GM12878 (cell line): Measurements from ENCODE around the gene PKN2. TPM values are rescaled to one million over a fixed set of nuclear protein-coding genes. Genes with fewer than 3 reads are reported as not detected.

Experiments used
- ATAC-seq: fragments of 200-7000 bp; cut with Tn5 transposase; 3 replicates; pipeline ENCODE4 v1.9.1; 2020; ENCODE audit warnings: mild to moderate bottlenecking, moderate library complexity
- BruUV-seq: library from RNA; stranded (reverse); fragments of 400-500 nt; replicated peaks from 2 replicates; lab custom pipeline; 2021; lab: Mats Ljungman, UMichigan
- CTCF ChIA-PET: fragments of 300-600 bp; sonication (Branson Sonifier 250); formaldehyde crosslinking; extraction: SDS; loops from one replicate; lab custom pipeline; 2021; ENCODE audit warnings: inconsistent platforms; lab: Yijun Ruan, JAX
- POLR2A ChIA-PET: fragments of 350-600 bp; formaldehyde crosslinking; extraction: SDS; loops from one replicate; lab custom pipeline; 2021; ENCODE audit warnings: inconsistent platforms; lab: Charles Lee
- RAD21 ChIA-PET: fragments of 300-600 bp; sonication (Branson Sonifier 250); formaldehyde crosslinking; loops from one replicate; lab custom pipeline; 2023; ENCODE audit warnings: antibody characterized with exemption; ENCODE audit not compliant: unreplicated experiment; lab: Charles Lee
- SMC1A ChIA-PET: fragments of 300-600 bp; sonication (Branson Sonifier 250); formaldehyde crosslinking; loops from one replicate; lab custom pipeline; 2023; ENCODE audit not compliant: unreplicated experiment, uncharacterized antibody; lab: Charles Lee
- DNase-seq: peaks from one replicate; pipeline ENCODE4 v3.0.0-alpha.2; 2011; ENCODE audit warnings: low read depth, low spot score
- FAIRE-seq: peaks from 3 replicates; lab custom pipeline; 2011; peaks lifted over from hg19 to GRCh38; lab: Jason Lieb, UNC
- H2AFZ ChIP-seq: 2 replicates; pipeline ENCODE4 v1.6.0; 2011; ENCODE audit warnings: low read depth, low read length, control low read depth; ENCODE audit not compliant: control insufficient read depth
- H3K27ac ChIP-seq: 2 replicates; pipeline ENCODE4 v1.5.1; 2011; ENCODE audit warnings: control low read depth; ENCODE audit not compliant: control insufficient read depth, insufficient read depth
- H3K27me3 ChIP-seq, 2 experiments: replicated peaks in 1 of 2; 2 replicates each; pipeline versions ENCODE4 v1.6.0 to v1.6.1; 2011; ENCODE audit warnings: low read length in 1 of 2; ENCODE audit not compliant: control insufficient read depth in 2 of 2, insufficient read depth in 2 of 2
- H3K36me3 ChIP-seq, 2 experiments: 2 replicates each; pipeline ENCODE4 v1.5.1; 2011; ENCODE audit warnings: low read length in 1 of 2; ENCODE audit not compliant: control insufficient read depth in 2 of 2, insufficient read depth in 2 of 2
- H3K4me1 ChIP-seq: 2 replicates; pipeline ENCODE4 v1.6.1; 2011; ENCODE audit warnings: mild to moderate bottlenecking, low read length, moderate library complexity, mixed read lengths; ENCODE audit not compliant: control insufficient read depth, insufficient read depth
- H3K4me2 ChIP-seq: 2 replicates; pipeline ENCODE4 v1.6.0; 2011; ENCODE audit warnings: control low read depth; ENCODE audit not compliant: control insufficient read depth, insufficient read depth
- H3K4me3 ChIP-seq: fragments of 200-600 bp; sonication (generic); 2 replicates; pipeline ENCODE4 v1.5.1; 2016
- H3K79me2 ChIP-seq: 2 replicates; pipeline ENCODE4 v1.6.0; 2011; ENCODE audit warnings: low read length; ENCODE audit not compliant: control insufficient read depth, insufficient read depth
- H3K9ac ChIP-seq: 2 replicates; pipeline ENCODE4 v1.8.0; 2011; ENCODE audit warnings: low read length, control low read depth, mixed read lengths; ENCODE audit not compliant: control insufficient read depth, insufficient read depth
- H3K9me3 ChIP-seq: replicated peaks from 3 replicates; pipeline ENCODE4 v1.5.1; 2011; ENCODE audit warnings: mild to moderate bottlenecking, low read length; ENCODE audit not compliant: control insufficient read depth, insufficient read depth
- H4K20me1 ChIP-seq: 2 replicates; pipeline ENCODE4 v1.6.0; 2011; ENCODE audit not compliant: control insufficient read depth, insufficient read depth
- BMI1 ChIP-seq: fragments of 450-650 bp; IDR thresholded peaks from 2 replicates; pipeline ENCODE4 v1.6.1; 2016; ENCODE audit warnings: mild to moderate bottlenecking, moderate library complexity, borderline replicate concordance
- BRCA1 ChIP-seq: IDR thresholded peaks from 2 replicates; pipeline ENCODE4 v1.6.1; 2011; ENCODE audit warnings: low read depth, low read length, improper control_type of control experiment
- CBX5 ChIP-seq: sonication (generic); IDR thresholded peaks from 2 replicates; pipeline ENCODE4 v1.6.1; 2016; ENCODE audit warnings: low read depth, moderate library complexity, mild to moderate bottlenecking, inconsistent platforms
- CREB1 ChIP-seq: IDR thresholded peaks from 2 replicates; pipeline ENCODE4 v1.6.1; 2012; ENCODE audit warnings: low read depth, mild to moderate bottlenecking, inconsistent platforms
- DPF2 ChIP-seq: fragments of 450-650 bp; IDR thresholded peaks from 2 replicates; pipeline ENCODE4 v1.6.1; 2017; ENCODE audit warnings: mild to moderate bottlenecking
- EZH2 ChIP-seq: IDR thresholded peaks from 2 replicates; pipeline ENCODE4 v1.6.1; 2012; ENCODE audit warnings: low read depth, mild to moderate bottlenecking, control low read depth, inconsistent platforms, low read length, borderline replicate concordance; ENCODE audit not compliant: control insufficient read depth
- NFXL1 ChIP-seq: fragments of 450-650 bp; IDR thresholded peaks from 2 replicates; pipeline ENCODE4 v1.6.1; 2017; ENCODE audit warnings: antibody characterized with exemption, mild to moderate bottlenecking, borderline replicate concordance
- RCOR1 ChIP-seq: conservative IDR thresholded peaks from 2 replicates; pipeline ENCODE4 v1.6.1; 2012; ENCODE audit warnings: low read depth, low read length, improper control_type of control experiment
- SREBF1 ChIP-seq: IDR thresholded peaks from 2 replicates; pipeline ENCODE4 v1.6.1; 2012; ENCODE audit warnings: mild to moderate bottlenecking, low read length
- SUZ12 ChIP-seq: fragments of 200-600 bp; sonication (generic); IDR thresholded peaks from one replicate; pipeline ENCODE4 v1.6.1; 2018; ENCODE audit warnings: antibody characterized with exemption, mild to moderate bottlenecking; ENCODE audit not compliant: unreplicated experiment
- ZZZ3 ChIP-seq: IDR thresholded peaks from 2 replicates; pipeline ENCODE4 v1.6.1; 2011; ENCODE audit warnings: low read depth; ENCODE audit not compliant: control insufficient read depth, insufficient read length
- in situ Hi-C: fragments of 300-500 bp; cut with MboI; formaldehyde crosslinking; loops from 9 replicates; pipeline ENCODE4 v1.14.3; 2018; ENCODE audit warnings: mixed read lengths
- intact Hi-C: fragments of 100-400 bp; cut with micrococcal nuclease; formaldehyde crosslinking; loops from one replicate; pipeline ENCODE4 v1.14.2; 2022; ENCODE audit not compliant: unreplicated experiment
- polyA plus RNA-seq, 11 experiments: library from polyadenylated mRNA; depleted of rRNA in 4 of 11; unstranded in 6 of 11; stranded (reverse) in 5 of 11; fragments of >200 nt; fragmentation: Nextera tagmentation in 4 of 11; fragmentation: Illumina TruSeq in 1 of 11; extraction: Ambion mirVana in 4 of 11; extraction: Trizol in 1 of 11; gene quantifications; 1 replicate in 1 of 11; 2 replicates in 10 of 11; pipeline versions ENCODE4 v1.2.1 to v1.2.3, GENCODE V29; 2011 to 2016; ENCODE audit warnings: inconsistent platforms in 2 of 11, missing spikeins in 2 of 11, low read depth in 1 of 11
- total RNA-seq, 4 experiments: library from RNA; depleted of rRNA in 3 of 4; stranded (reverse); fragments of >200 nt in 3 of 4; fragmentation: Illumina TruSeq in 1 of 4; extraction: Trizol in 1 of 4; gene quantifications; 2 replicates each; pipeline versions ENCODE4 v1.2.1 to v1.2.3, GENCODE V29; 2013 to 2021
- TF ChIP-seq, protein P1 (sequence below): fragments of 150-350 bp; IDR thresholded peaks from 2 replicates; pipeline ENCODE4 v1.6.1; 2016; ENCODE audit warnings: low read depth, low read length
- TF ChIP-seq, protein P2 (sequence below): IDR thresholded peaks from 2 replicates; pipeline ENCODE4 v1.6.1; 2011; ENCODE audit warnings: borderline replicate concordance, low read depth, mild to moderate bottlenecking, moderate library complexity, low read length; ENCODE audit not compliant: insufficient read depth, poor library complexity, severe bottlenecking
- TF ChIP-seq, protein P3 (sequence below): fragments of 450-650 bp; IDR thresholded peaks from 2 replicates; pipeline ENCODE4 v1.6.1; 2018; ENCODE audit warnings: mild to moderate bottlenecking, low read depth, moderate library complexity; ENCODE audit not compliant: partially characterized antibody

The PKN2 gene
- total and polyA plus RNA-seq, 10 of the 15 experiments (the other 5 are each of a cell fraction or from before 2014, with no cell fraction given), result 2.6 to 18.3 (median 12.9) TPM

- TF ChIP-seq, protein P1, sequence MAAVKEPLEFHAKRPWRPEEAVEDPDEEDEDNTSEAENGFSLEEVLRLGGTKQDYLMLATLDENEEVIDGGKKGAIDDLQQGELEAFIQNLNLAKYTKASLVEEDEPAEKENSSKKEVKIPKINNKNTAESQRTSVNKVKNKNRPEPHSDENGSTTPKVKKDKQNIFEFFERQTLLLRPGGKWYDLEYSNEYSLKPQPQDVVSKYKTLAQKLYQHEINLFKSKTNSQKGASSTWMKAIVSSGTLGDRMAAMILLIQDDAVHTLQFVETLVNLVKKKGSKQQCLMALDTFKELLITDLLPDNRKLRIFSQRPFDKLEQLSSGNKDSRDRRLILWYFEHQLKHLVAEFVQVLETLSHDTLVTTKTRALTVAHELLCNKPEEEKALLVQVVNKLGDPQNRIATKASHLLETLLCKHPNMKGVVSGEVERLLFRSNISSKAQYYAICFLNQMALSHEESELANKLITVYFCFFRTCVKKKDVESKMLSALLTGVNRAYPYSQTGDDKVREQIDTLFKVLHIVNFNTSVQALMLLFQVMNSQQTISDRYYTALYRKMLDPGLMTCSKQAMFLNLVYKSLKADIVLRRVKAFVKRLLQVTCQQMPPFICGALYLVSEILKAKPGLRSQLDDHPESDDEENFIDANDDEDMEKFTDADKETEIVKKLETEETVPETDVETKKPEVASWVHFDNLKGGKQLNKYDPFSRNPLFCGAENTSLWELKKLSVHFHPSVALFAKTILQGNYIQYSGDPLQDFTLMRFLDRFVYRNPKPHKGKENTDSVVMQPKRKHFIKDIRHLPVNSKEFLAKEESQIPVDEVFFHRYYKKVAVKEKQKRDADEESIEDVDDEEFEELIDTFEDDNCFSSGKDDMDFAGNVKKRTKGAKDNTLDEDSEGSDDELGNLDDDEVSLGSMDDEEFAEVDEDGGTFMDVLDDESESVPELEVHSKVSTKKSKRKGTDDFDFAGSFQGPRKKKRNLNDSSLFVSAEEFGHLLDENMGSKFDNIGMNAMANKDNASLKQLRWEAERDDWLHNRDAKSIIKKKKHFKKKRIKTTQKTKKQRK, result no peak
- TF ChIP-seq DPF2 (no peak), CBX5 (no peak), SUZ12 (no peak), BRCA1 (no peak)
Observed at GRCh38 chr1:88763649-88764406, 79.8 kb downstream of the PKN2 start (continued).

DNA sequence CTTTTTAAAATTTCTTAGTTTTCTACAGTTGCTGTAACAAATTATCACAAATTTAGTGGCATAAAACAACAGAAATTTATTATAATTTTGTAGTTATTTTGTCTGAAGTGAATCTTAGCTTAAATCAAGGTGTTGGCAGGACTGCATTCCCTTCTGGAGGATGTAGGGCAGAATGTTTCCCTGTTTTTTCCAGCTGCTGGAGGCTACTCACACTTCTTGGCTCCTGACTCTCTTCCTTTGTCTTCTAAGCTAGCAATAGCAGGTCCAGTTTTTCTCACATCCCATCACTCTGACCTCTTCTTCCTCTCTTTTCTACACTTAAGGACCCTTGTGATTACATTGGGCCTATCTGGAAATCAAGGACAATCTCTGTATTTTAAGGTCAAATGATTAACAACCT, 84.1 kb downstream of the PKN2 start:
- H3K27ac ChIP-seq, result no peak overlapping the region
- H3K36me3 ChIP-seq, result peaks cover 0 to 2% of the 10 kb centered on the region in 2 experiments; a peak in 1 of 4 replicates
- FAIRE-seq, result no peak
- no TSS peak for BruUV-seq
- RAD21 ChIA-PET, result interaction anchor here (1.4 kb wide), 1 partner anchor 12 kb away, joined by 3 read pairs; no protein-coding TSS in a partner anchor
- ATAC-seq, result no peak
- no peaks in the 10 kb centered on the region for H3K9me3 ChIP-seq
- in situ Hi-C loops, result no loop called here
- CTCF ChIA-PET, result interaction anchor here (1.4 kb wide), 1 partner anchor 12 kb away, joined by 5 read pairs; no protein-coding TSS in a partner anchor
- no peak overlapping the region for H3K4me2 ChIP-seq
- no peaks in the 10 kb centered on the region for H4K20me1 ChIP-seq
- no peaks in the 10 kb centered on the region for H3K4me1 ChIP-seq
- POLR2A ChIA-PET, result interaction anchor here (0.6 kb wide), 1 partner anchor 111 kb away, joined by 3 read pairs; no protein-coding TSS in a partner anchor
- no peaks in the 10 kb centered on the region for H3K27me3 ChIP-seq
- no peaks in the 10 kb centered on the region for H3K79me2 ChIP-seq
- no peak overlapping the region for H3K9ac ChIP-seq
- no peak overlapping the region for H2AFZ ChIP-seq
- SMC1A ChIA-PET, result interaction anchor here (0.7 to 2.0 kb wide), 5 partner anchors 10 to 83 kb away, joined by 3 to 6 read pairs (median 3); no protein-coding TSS in a partner anchor
- no peak for DNase-seq
- intact Hi-C loops, result no loop called here
- H3K4me3 ChIP-seq, result no peak overlapping the region
- TF ChIP-seq NFXL1 (no peak), SREBF1 (no peak), ZZZ3 (no peak), BMI1 (no peak), RCOR1 (no peak), EZH2 (no peak), BRCA1 (no peak), CREB1 (no peak)
- TF ChIP-seq, protein P2, sequence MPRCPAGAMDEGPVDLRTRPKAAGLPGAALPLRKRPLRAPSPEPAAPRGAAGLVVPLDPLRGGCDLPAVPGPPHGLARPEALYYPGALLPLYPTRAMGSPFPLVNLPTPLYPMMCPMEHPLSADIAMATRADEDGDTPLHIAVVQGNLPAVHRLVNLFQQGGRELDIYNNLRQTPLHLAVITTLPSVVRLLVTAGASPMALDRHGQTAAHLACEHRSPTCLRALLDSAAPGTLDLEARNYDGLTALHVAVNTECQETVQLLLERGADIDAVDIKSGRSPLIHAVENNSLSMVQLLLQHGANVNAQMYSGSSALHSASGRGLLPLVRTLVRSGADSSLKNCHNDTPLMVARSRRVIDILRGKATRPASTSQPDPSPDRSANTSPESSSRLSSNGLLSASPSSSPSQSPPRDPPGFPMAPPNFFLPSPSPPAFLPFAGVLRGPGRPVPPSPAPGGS, result no peak
- TF ChIP-seq, protein P3, sequence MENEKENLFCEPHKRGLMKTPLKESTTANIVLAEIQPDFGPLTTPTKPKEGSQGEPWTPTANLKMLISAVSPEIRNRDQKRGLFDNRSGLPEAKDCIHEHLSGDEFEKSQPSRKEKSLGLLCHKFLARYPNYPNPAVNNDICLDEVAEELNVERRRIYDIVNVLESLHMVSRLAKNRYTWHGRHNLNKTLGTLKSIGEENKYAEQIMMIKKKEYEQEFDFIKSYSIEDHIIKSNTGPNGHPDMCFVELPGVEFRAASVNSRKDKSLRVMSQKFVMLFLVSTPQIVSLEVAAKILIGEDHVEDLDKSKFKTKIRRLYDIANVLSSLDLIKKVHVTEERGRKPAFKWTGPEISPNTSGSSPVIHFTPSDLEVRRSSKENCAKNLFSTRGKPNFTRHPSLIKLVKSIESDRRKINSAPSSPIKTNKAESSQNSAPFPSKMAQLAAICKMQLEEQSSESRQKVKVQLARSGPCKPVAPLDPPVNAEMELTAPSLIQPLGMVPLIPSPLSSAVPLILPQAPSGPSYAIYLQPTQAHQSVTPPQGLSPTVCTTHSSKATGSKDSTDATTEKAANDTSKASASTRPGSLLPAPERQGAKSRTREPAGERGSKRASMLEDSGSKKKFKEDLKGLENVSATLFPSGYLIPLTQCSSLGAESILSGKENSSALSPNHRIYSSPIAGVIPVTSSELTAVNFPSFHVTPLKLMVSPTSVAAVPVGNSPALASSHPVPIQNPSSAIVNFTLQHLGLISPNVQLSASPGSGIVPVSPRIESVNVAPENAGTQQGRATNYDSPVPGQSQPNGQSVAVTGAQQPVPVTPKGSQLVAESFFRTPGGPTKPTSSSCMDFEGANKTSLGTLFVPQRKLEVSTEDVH, result no peak
